ENCODE data around the gene WRAP73. TPM values are rescaled to one million over a fixed set of nuclear protein-coding genes. Genes with fewer than 3 reads are reported as not detected.

WRAP73 gene
- total RNA-seq, 1 experiment from 2014 or later = 31.5 TPM

Other genes with a start within 250 kb of the WRAP73 start
- gene ARHGEF16, start 195.4 kb downstream of the WRAP73 start, total RNA-seq (2014; rRNA removed; shearing (Covaris generic)) = 34.7 and 45.8 TPM in 2 replicates
- 22.8 and 27.1 TPM in 2 replicates for gene MEGF6, start 38.6 kb downstream of the WRAP73 start, total RNA-seq (2014; rRNA removed; shearing (Covaris generic))
- 19.6 and 22.0 TPM in 2 replicates for gene TPRG1L, start 25.1 kb downstream of the WRAP73 start, total RNA-seq (2014; rRNA removed; shearing (Covaris generic))
- gene TP73, start 2.4 kb upstream of the WRAP73 start, total RNA-seq (2014; rRNA removed; shearing (Covaris generic)) = 0.55 and 1.6 TPM in 2 replicates
- 0.04 and 0.07 TPM in 2 replicates for gene CCDC27, start 102.3 kb upstream of the WRAP73 start, total RNA-seq (2014; rRNA removed; shearing (Covaris generic))
- 5.0 and 6.5 TPM in 2 replicates for gene SMIM1, start 122.6 kb upstream of the WRAP73 start, total RNA-seq (2014; rRNA removed; shearing (Covaris generic))
- 113 and 130 TPM in 2 replicates for gene LRRC47, start 146.4 kb upstream of the WRAP73 start, total RNA-seq (2014; rRNA removed; shearing (Covaris generic))
- 22.8 and 35.8 TPM in 2 replicates for gene CEP104, start 207.1 kb upstream of the WRAP73 start, total RNA-seq (2014; rRNA removed; shearing (Covaris generic))
- gene DFFB, start 207.4 kb upstream of the WRAP73 start, total RNA-seq (2014; rRNA removed; shearing (Covaris generic)) = 12.1 and 14.1 TPM in 2 replicates

Data from H7 (cell line).